GM23338 (cell line): Measurements from ENCODE around the gene TNFSF4. TPM values are rescaled to one million over a fixed set of nuclear protein-coding genes. Genes with fewer than 3 reads are reported as not detected.

ENCODE experiments used
- ATAC-seq: fragments of 200-7000 bp; cut with Tn5 transposase; 3 replicates; pipeline ENCODE4 v1.9.1; 2020
- DNase-seq: peaks from one replicate; pipeline ENCODE4 v3.0.0-alpha.2; 2015; ENCODE audit warnings: low spot score
- H2AFZ ChIP-seq: fragments of 200-600 bp; sonication (generic); 2 replicates; pipeline ENCODE4 v1.8.0; 2016; ENCODE audit warnings: antibody characterized with exemption, mild to moderate bottlenecking, moderate library complexity
- H3F3A ChIP-seq: fragments of 200-600 bp; sonication (generic); replicated peaks from 2 replicates; pipeline ENCODE4 v1.8.0; 2017; ENCODE audit warnings: antibody characterized with exemption, mixed run types, low read depth
- H3K27ac ChIP-seq: fragments of 200-600 bp; sonication (generic); 2 replicates; pipeline ENCODE4 v1.6.1; 2016; ENCODE audit warnings: low read depth
- H3K27me3 ChIP-seq: fragments of 200-600 bp; sonication (generic); 2 replicates; pipeline ENCODE4 v1.8.0; 2016; ENCODE audit warnings: mild to moderate bottlenecking, mixed run types, moderate library complexity; ENCODE audit not compliant: insufficient read depth
- H3K36me3 ChIP-seq: fragments of 200-600 bp; sonication (generic); 2 replicates; pipeline ENCODE4 v1.8.0; 2016; ENCODE audit warnings: mild to moderate bottlenecking; ENCODE audit not compliant: insufficient read depth
- H3K4me1 ChIP-seq: fragments of 200-600 bp; sonication (generic); 2 replicates; pipeline ENCODE4 v1.8.0; 2016; ENCODE audit warnings: mild to moderate bottlenecking, moderate library complexity; ENCODE audit not compliant: insufficient read depth
- H3K4me2 ChIP-seq: fragments of 200-600 bp; sonication (generic); 2 replicates; pipeline ENCODE4 v1.7.1; 2017; ENCODE audit warnings: mixed run types
- H3K4me3 ChIP-seq: fragments of 200-600 bp; sonication (generic); 2 replicates; pipeline ENCODE4 v1.6.1; 2016; ENCODE audit warnings: mixed run types
- H3K79me2 ChIP-seq: fragments of 200-600 bp; sonication (generic); replicated peaks from 2 replicates; pipeline ENCODE4 v1.8.0; 2017; ENCODE audit warnings: mild to moderate bottlenecking; ENCODE audit not compliant: insufficient read depth
- H3K9me2 ChIP-seq: fragments of 200-600 bp; sonication (generic); 2 replicates; pipeline ENCODE4 v1.8.0; 2017; ENCODE audit not compliant: insufficient read depth
- H4K20me1 ChIP-seq: fragments of 200-600 bp; sonication (generic); replicated peaks from 2 replicates; pipeline ENCODE4 v1.8.0; 2017; ENCODE audit warnings: mild to moderate bottlenecking; ENCODE audit not compliant: insufficient read depth
- H3K27ac Mint-ChIP-seq: 2 replicates; pipeline ENCODE4 v1.8.0; 2020; ENCODE audit warnings: inconsistent platforms, mild to moderate bottlenecking, moderate library complexity, mixed read lengths
- H3K27me3 Mint-ChIP-seq: 3 replicates; pipeline ENCODE4 v1.8.0; 2022; ENCODE audit warnings: low read depth, mild to moderate bottlenecking, moderate library complexity, mixed read lengths, inconsistent platforms; ENCODE audit not compliant: insufficient read depth, poor library complexity
- H3K36me3 Mint-ChIP-seq: 3 replicates; pipeline ENCODE4 v1.8.0; 2021; ENCODE audit warnings: low read depth, mild to moderate bottlenecking, inconsistent platforms, moderate library complexity, mixed read lengths
- H3K4me1 Mint-ChIP-seq: 3 replicates; pipeline ENCODE4 v1.8.0; 2020; ENCODE audit warnings: mild to moderate bottlenecking, inconsistent platforms, mixed read lengths
- H3K4me3 Mint-ChIP-seq: 3 replicates; pipeline ENCODE4 v1.8.0; 2021; ENCODE audit warnings: moderate library complexity, mild to moderate bottlenecking, inconsistent platforms, mixed read lengths
- H3K9me3 Mint-ChIP-seq: 3 replicates; pipeline ENCODE4 v1.8.0; 2020; ENCODE audit warnings: moderate library complexity, mild to moderate bottlenecking, inconsistent platforms, mixed read lengths
- CREB1 ChIP-seq: fragments of 250-450 bp; sonication (Bioruptor Pico); IDR thresholded peaks from 2 replicates; pipeline ENCODE4 v1.5.0; 2020; ENCODE audit warnings: low read depth, mild to moderate bottlenecking, moderate library complexity
- CTCF ChIP-seq, 2 experiments: fragments of 200-600 bp in 1 of 2; sonication (generic) in 1 of 2; conservative IDR thresholded peaks; 2 replicates each; pipeline versions ENCODE4 v1.5.1 to v1.6.1; 2016 to 2017; ENCODE audit warnings: antibody characterized with exemption in 2 of 2, low read depth in 2 of 2, mild to moderate bottlenecking in 2 of 2, moderate library complexity in 1 of 2
- ETS1 ChIP-seq: IDR thresholded peaks from 2 replicates; pipeline ENCODE4 v1.6.1; 2016; ENCODE audit warnings: antibody characterized with exemption
- EZH2 ChIP-seq: fragments of 200-600 bp; sonication (generic); IDR thresholded peaks from one replicate; pipeline ENCODE4 v1.8.0; 2017; ENCODE audit warnings: antibody characterized with exemption, mild to moderate bottlenecking, low read depth; ENCODE audit not compliant: unreplicated experiment
- EZH2phosphoT487 ChIP-seq: fragments of 200-600 bp; sonication (generic); IDR thresholded peaks from one replicate; pipeline ENCODE4 v1.8.1; 2018; ENCODE audit warnings: antibody characterized with exemption; ENCODE audit not compliant: unreplicated experiment
- JUNB ChIP-seq: IDR thresholded peaks from one replicate; pipeline ENCODE4 v1.6.1; 2016; ENCODE audit warnings: antibody characterized with exemption; ENCODE audit not compliant: unreplicated experiment
- NANOG ChIP-seq: IDR thresholded peaks from 2 replicates; pipeline ENCODE4 v1.6.1; 2016; ENCODE audit warnings: antibody characterized with exemption, borderline replicate concordance
- POLR2AphosphoS5 ChIP-seq: IDR thresholded peaks from 2 replicates; pipeline ENCODE4 v1.6.1; 2016; ENCODE audit warnings: antibody characterized with exemption, low read depth
- REST ChIP-seq: IDR thresholded peaks from one replicate; pipeline ENCODE4 v1.6.1; 2018; ENCODE audit warnings: antibody characterized with exemption; ENCODE audit not compliant: unreplicated experiment
- STAT1 ChIP-seq: IDR thresholded peaks from one replicate; pipeline ENCODE4 v1.6.1; 2016; ENCODE audit warnings: antibody characterized with exemption; ENCODE audit not compliant: unreplicated experiment
- ZNF114 ChIP-seq: fragments of 250-450 bp; sonication (Bioruptor Pico); IDR thresholded peaks from 2 replicates; pipeline ENCODE4 v1.5.0; 2020; ENCODE audit warnings: mild to moderate bottlenecking, moderate library complexity
- ZNF331 ChIP-seq: fragments of 250-450 bp; sonication (Bioruptor Pico); IDR thresholded peaks from 2 replicates; pipeline ENCODE4 v1.5.0; 2020; ENCODE audit warnings: low read depth, mild to moderate bottlenecking, moderate library complexity
- ZNF462 ChIP-seq: fragments of 250-450 bp; sonication (Bioruptor Pico); IDR thresholded peaks from 2 replicates; pipeline ENCODE4 v1.5.0; 2020; ENCODE audit warnings: mild to moderate bottlenecking, moderate library complexity
- polyA plus RNA-seq: library from polyadenylated mRNA; unstranded; fragments of >200 nt; fragmentation: Nextera tagmentation; extraction: Ambion mirVana; gene quantifications from 2 replicates; pipeline ENCODE4 v1.2.1, GENCODE V29; 2016
- total RNA-seq: library from RNA; depleted of rRNA; stranded (reverse); fragments of >200 nt; shearing (Covaris generic); gene quantifications from 2 replicates; pipeline ENCODE4 v1.2.3, GENCODE V29; 2014

TNFSF4 gene
- total and polyA plus RNA-seq, 2 experiments from 2014 or later: 0.55 to 1.5 TPM

GRCh38 chr1:173149887-173150286 lies 57.2 kb downstream of the TNFSF4 start:
- peaks cover 6% of the 10 kb centered on the region; the same call in 1 of the 2 replicates for H3K36me3 ChIP-seq
- no peaks in the 10 kb centered on the region for H4K20me1 ChIP-seq
- peaks cover 6% of the 10 kb centered on the region for H3K27me3 Mint-ChIP-seq
- no peak overlapping the region for H3K4me2 ChIP-seq
- H3K4me3 Mint-ChIP-seq: no peak overlapping the region
- no peaks in the 10 kb centered on the region for H3K79me2 ChIP-seq
- TF ChIP-seq EZH2phosphoT487 (no peak), JUNB (no peak), NANOG (no peak), ETS1 (no peak), CTCF (conservative IDR thresholded peaks at IDR 0.05; ENCODE audit: low read depth in 2 of 2) (no peak), ZNF331 (no peak), EZH2 (no peak), CREB1 (no peak), REST (no peak), ZNF462 (CRISPR knock-in tag) (no peak), STAT1 (no peak), POLR2AphosphoS5 (no peak), ZNF114 (no peak)
- H3K4me1 Mint-ChIP-seq: no peaks in the 10 kb centered on the region
- no peak overlapping the region for H3K4me3 ChIP-seq
- no peak overlapping the region for H3K27ac Mint-ChIP-seq
- no peaks in the 10 kb centered on the region for H3K4me1 ChIP-seq
- DNase-seq: no peak
- H3K27me3 ChIP-seq: no peaks in the 10 kb centered on the region
- peaks cover 11% of the 10 kb centered on the region for H3K36me3 Mint-ChIP-seq
- H2AFZ ChIP-seq: no peak overlapping the region
- H3F3A ChIP-seq: no peaks in the 10 kb centered on the region
- H3K27ac ChIP-seq: no peak overlapping the region
- H3K9me3 Mint-ChIP-seq: peaks cover 55% of the 10 kb centered on the region
- no peak for ATAC-seq
- peaks cover 12% of the 10 kb centered on the region; the same call in 1 of the 2 replicates for H3K9me2 ChIP-seq
